GM12873 (cell line): ENCODE measurements around the gene LAMC3.

Source experiments
- CTCF ChIP-seq: IDR thresholded peaks from 2 replicates; pipeline ENCODE4 v1.5.1; 2012; ENCODE audit warnings: low read depth, mild to moderate bottlenecking, moderate library complexity, low read length, control low read depth; ENCODE audit not compliant: insufficient read depth; ENCODE audit errors: missing control alignments

Gene LAMC3

GRCh38 chr9:130963916-130964315 lies 45.1 kb upstream of the LAMC3 start:
- no peak for TF ChIP-seq CTCF

GRCh38 chr9:130965680-130966079 lies 43.3 kb upstream of the LAMC3 start:
- TF ChIP-seq CTCF, result no peak

GRCh38 chr9:130970052-130970451 lies 38.9 kb upstream of the LAMC3 start:
- TF ChIP-seq CTCF, result no peak

- TF ChIP-seq CTCF, result no peak
These were observed 38.1 kb upstream of the LAMC3 start for GRCh38 chr9:130970855-130971254.

GRCh38 chr9:130971294-130971849 lies 37.6 kb upstream of the LAMC3 start:
- TF ChIP-seq CTCF, result no peak

- no peak for TF ChIP-seq CTCF
These were observed 36.6 kb upstream of the LAMC3 start for GRCh38 chr9:130972277-130972956.

- TF ChIP-seq CTCF, result no peak
These were observed 35.9 kb upstream of the LAMC3 start for GRCh38 chr9:130972957-130973685.
